ENCODE data around the gene NEIL3.

DNA sequence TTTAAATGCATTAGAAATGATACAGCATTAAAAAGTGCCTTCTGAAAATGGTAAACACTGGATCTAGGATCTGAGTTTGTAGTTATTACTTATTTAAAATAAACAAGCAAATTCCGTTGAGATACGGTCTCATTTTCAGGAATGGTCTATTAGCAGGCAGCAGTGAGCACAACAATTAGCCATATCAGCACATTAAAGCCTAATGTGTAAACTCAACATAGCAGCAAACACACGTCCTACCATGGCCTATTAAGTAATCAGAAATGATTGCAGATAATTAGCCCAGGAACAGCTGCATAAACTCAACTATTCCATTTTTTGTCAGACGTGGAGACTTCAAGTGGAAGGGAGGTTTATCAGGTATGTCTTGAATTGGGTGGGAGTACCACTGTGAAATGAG is 61.8 kb downstream of the NEIL3 start:
- TF ChIP-seq, protein P1, sequence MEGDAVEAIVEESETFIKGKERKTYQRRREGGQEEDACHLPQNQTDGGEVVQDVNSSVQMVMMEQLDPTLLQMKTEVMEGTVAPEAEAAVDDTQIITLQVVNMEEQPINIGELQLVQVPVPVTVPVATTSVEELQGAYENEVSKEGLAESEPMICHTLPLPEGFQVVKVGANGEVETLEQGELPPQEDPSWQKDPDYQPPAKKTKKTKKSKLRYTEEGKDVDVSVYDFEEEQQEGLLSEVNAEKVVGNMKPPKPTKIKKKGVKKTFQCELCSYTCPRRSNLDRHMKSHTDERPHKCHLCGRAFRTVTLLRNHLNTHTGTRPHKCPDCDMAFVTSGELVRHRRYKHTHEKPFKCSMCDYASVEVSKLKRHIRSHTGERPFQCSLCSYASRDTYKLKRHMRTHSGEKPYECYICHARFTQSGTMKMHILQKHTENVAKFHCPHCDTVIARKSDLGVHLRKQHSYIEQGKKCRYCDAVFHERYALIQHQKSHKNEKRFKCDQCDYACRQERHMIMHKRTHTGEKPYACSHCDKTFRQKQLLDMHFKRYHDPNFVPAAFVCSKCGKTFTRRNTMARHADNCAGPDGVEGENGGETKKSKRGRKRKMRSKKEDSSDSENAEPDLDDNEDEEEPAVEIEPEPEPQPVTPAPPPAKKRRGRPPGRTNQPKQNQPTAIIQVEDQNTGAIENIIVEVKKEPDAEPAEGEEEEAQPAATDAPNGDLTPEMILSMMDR (IDR thresholded peaks at IDR 0.05): no peak
- no peak for TF ChIP-seq POLR2A (IDR thresholded peaks at IDR 0.05)
